GM23338 (cell line): ENCODE data around the gene GPR158. TPM values are rescaled to one million over a fixed set of nuclear protein-coding genes. Genes with fewer than 3 reads are reported as not detected.

Experiments
- ATAC-seq: fragments of 200-7000 bp; cut with Tn5 transposase; 3 replicates; pipeline ENCODE4 v1.9.1; 2020
- DNase-seq: peaks from one replicate; pipeline ENCODE4 v3.0.0-alpha.2; 2015; ENCODE audit warnings: low spot score
- H2AFZ ChIP-seq: fragments of 200-600 bp; sonication (generic); 2 replicates; pipeline ENCODE4 v1.8.0; 2016; ENCODE audit warnings: antibody characterized with exemption, mild to moderate bottlenecking, moderate library complexity
- H3F3A ChIP-seq: fragments of 200-600 bp; sonication (generic); replicated peaks from 2 replicates; pipeline ENCODE4 v1.8.0; 2017; ENCODE audit warnings: antibody characterized with exemption, mixed run types, low read depth
- H3K27ac ChIP-seq: fragments of 200-600 bp; sonication (generic); 2 replicates; pipeline ENCODE4 v1.6.1; 2016; ENCODE audit warnings: low read depth
- H3K27me3 ChIP-seq: fragments of 200-600 bp; sonication (generic); 2 replicates; pipeline ENCODE4 v1.8.0; 2016; ENCODE audit warnings: mild to moderate bottlenecking, mixed run types, moderate library complexity; ENCODE audit not compliant: insufficient read depth
- H3K36me3 ChIP-seq: fragments of 200-600 bp; sonication (generic); 2 replicates; pipeline ENCODE4 v1.8.0; 2016; ENCODE audit warnings: mild to moderate bottlenecking; ENCODE audit not compliant: insufficient read depth
- H3K4me1 ChIP-seq: fragments of 200-600 bp; sonication (generic); 2 replicates; pipeline ENCODE4 v1.8.0; 2016; ENCODE audit warnings: mild to moderate bottlenecking, moderate library complexity; ENCODE audit not compliant: insufficient read depth
- H3K4me2 ChIP-seq: fragments of 200-600 bp; sonication (generic); 2 replicates; pipeline ENCODE4 v1.7.1; 2017; ENCODE audit warnings: mixed run types
- H3K4me3 ChIP-seq: fragments of 200-600 bp; sonication (generic); 2 replicates; pipeline ENCODE4 v1.6.1; 2016; ENCODE audit warnings: mixed run types
- H3K79me2 ChIP-seq: fragments of 200-600 bp; sonication (generic); replicated peaks from 2 replicates; pipeline ENCODE4 v1.8.0; 2017; ENCODE audit warnings: mild to moderate bottlenecking; ENCODE audit not compliant: insufficient read depth
- H3K9me2 ChIP-seq: fragments of 200-600 bp; sonication (generic); 2 replicates; pipeline ENCODE4 v1.8.0; 2017; ENCODE audit not compliant: insufficient read depth
- H4K20me1 ChIP-seq: fragments of 200-600 bp; sonication (generic); replicated peaks from 2 replicates; pipeline ENCODE4 v1.8.0; 2017; ENCODE audit warnings: mild to moderate bottlenecking; ENCODE audit not compliant: insufficient read depth
- H3K27ac Mint-ChIP-seq: 2 replicates; pipeline ENCODE4 v1.8.0; 2020; ENCODE audit warnings: inconsistent platforms, mild to moderate bottlenecking, moderate library complexity, mixed read lengths
- H3K27me3 Mint-ChIP-seq: 3 replicates; pipeline ENCODE4 v1.8.0; 2022; ENCODE audit warnings: low read depth, mild to moderate bottlenecking, moderate library complexity, mixed read lengths, inconsistent platforms; ENCODE audit not compliant: insufficient read depth, poor library complexity
- H3K36me3 Mint-ChIP-seq: 3 replicates; pipeline ENCODE4 v1.8.0; 2021; ENCODE audit warnings: low read depth, mild to moderate bottlenecking, inconsistent platforms, moderate library complexity, mixed read lengths
- H3K4me1 Mint-ChIP-seq: 3 replicates; pipeline ENCODE4 v1.8.0; 2020; ENCODE audit warnings: mild to moderate bottlenecking, inconsistent platforms, mixed read lengths
- H3K4me3 Mint-ChIP-seq: 3 replicates; pipeline ENCODE4 v1.8.0; 2021; ENCODE audit warnings: moderate library complexity, mild to moderate bottlenecking, inconsistent platforms, mixed read lengths
- H3K9me3 Mint-ChIP-seq: 3 replicates; pipeline ENCODE4 v1.8.0; 2020; ENCODE audit warnings: moderate library complexity, mild to moderate bottlenecking, inconsistent platforms, mixed read lengths
- CREB1 ChIP-seq: fragments of 250-450 bp; sonication (Bioruptor Pico); IDR thresholded peaks from 2 replicates; pipeline ENCODE4 v1.5.0; 2020; ENCODE audit warnings: low read depth, mild to moderate bottlenecking, moderate library complexity
- EZH2 ChIP-seq: fragments of 200-600 bp; sonication (generic); IDR thresholded peaks from one replicate; pipeline ENCODE4 v1.8.0; 2017; ENCODE audit warnings: antibody characterized with exemption, mild to moderate bottlenecking, low read depth; ENCODE audit not compliant: unreplicated experiment
- EZH2phosphoT487 ChIP-seq: fragments of 200-600 bp; sonication (generic); IDR thresholded peaks from one replicate; pipeline ENCODE4 v1.8.1; 2018; ENCODE audit warnings: antibody characterized with exemption; ENCODE audit not compliant: unreplicated experiment
- JUNB ChIP-seq: IDR thresholded peaks from one replicate; pipeline ENCODE4 v1.6.1; 2016; ENCODE audit warnings: antibody characterized with exemption; ENCODE audit not compliant: unreplicated experiment
- NANOG ChIP-seq: IDR thresholded peaks from 2 replicates; pipeline ENCODE4 v1.6.1; 2016; ENCODE audit warnings: antibody characterized with exemption, borderline replicate concordance
- POLR2AphosphoS5 ChIP-seq: IDR thresholded peaks from 2 replicates; pipeline ENCODE4 v1.6.1; 2016; ENCODE audit warnings: antibody characterized with exemption, low read depth
- STAT1 ChIP-seq: IDR thresholded peaks from one replicate; pipeline ENCODE4 v1.6.1; 2016; ENCODE audit warnings: antibody characterized with exemption; ENCODE audit not compliant: unreplicated experiment
- ZNF114 ChIP-seq: fragments of 250-450 bp; sonication (Bioruptor Pico); IDR thresholded peaks from 2 replicates; pipeline ENCODE4 v1.5.0; 2020; ENCODE audit warnings: mild to moderate bottlenecking, moderate library complexity
- ZNF331 ChIP-seq: fragments of 250-450 bp; sonication (Bioruptor Pico); IDR thresholded peaks from 2 replicates; pipeline ENCODE4 v1.5.0; 2020; ENCODE audit warnings: low read depth, mild to moderate bottlenecking, moderate library complexity
- polyA plus RNA-seq: library from polyadenylated mRNA; unstranded; fragments of >200 nt; fragmentation: Nextera tagmentation; extraction: Ambion mirVana; gene quantifications from 2 replicates; pipeline ENCODE4 v1.2.1, GENCODE V29; 2016
- total RNA-seq: library from RNA; depleted of rRNA; stranded (reverse); fragments of >200 nt; shearing (Covaris generic); gene quantifications from 2 replicates; pipeline ENCODE4 v1.2.3, GENCODE V29; 2014
- TF ChIP-seq, protein P1 (sequence below): IDR thresholded peaks from 2 replicates; pipeline ENCODE4 v1.6.1; 2016; ENCODE audit warnings: antibody characterized with exemption
- TF ChIP-seq, protein P2 (sequence below), 2 experiments: fragments of 200-600 bp in 1 of 2; sonication (generic) in 1 of 2; conservative IDR thresholded peaks; 2 replicates each; pipeline versions ENCODE4 v1.5.1 to v1.6.1; 2016 to 2017; ENCODE audit warnings: antibody characterized with exemption in 2 of 2, low read depth in 2 of 2, mild to moderate bottlenecking in 2 of 2, moderate library complexity in 1 of 2
- TF ChIP-seq, protein P3 (sequence below): fragments of 250-450 bp; sonication (Bioruptor Pico); IDR thresholded peaks from 2 replicates; pipeline ENCODE4 v1.5.0; 2020; ENCODE audit warnings: mild to moderate bottlenecking, moderate library complexity
- TF ChIP-seq, protein P4 (sequence below): IDR thresholded peaks from one replicate; pipeline ENCODE4 v1.6.1; 2018; ENCODE audit warnings: antibody characterized with exemption; ENCODE audit not compliant: unreplicated experiment

GPR158 gene
- total and polyA plus RNA-seq, 2 experiments from 2014 or later: 0.13 to 1.5 TPM

DNA sequence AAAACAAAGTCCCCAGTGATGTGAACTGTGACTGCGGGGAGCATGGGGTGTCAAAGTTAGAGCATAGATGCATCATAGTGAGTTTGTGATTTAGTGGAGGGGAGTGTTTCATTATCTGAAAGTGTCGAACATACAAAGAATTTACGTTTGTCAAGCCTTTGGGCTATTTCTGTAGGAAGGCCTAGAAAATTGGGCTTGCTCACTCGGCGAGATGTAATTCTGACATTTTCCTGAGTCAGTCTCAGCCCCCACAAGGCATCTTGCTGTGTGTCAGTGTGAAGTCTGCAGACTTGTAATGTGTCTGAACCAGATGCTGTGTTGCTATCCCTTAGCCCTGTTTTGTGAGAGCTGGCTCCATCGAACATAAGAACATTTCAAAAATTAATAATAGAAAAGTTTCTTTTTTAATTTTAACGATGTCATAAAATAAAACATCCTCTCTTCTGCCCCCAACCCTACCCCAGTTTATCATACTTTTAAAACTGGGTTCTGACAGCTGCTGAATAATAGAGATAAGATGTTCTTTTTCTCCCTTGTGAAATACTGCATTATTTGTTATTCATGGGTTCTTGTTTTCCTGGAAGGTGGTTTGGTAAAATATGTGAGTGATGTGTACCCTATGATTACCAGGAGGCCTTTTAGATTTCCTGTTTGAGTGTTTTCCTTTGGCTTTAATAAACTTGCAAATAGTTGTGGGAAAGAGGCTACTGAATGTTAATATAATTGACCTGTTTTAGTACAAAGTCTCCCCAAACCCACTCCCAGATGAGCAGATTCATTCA, 207.4 kb downstream of the GPR158 start:
- H3K27ac Mint-ChIP-seq: no peak overlapping the region; the same call in 1 of the 2 replicates
- peaks cover 3% of the 10 kb centered on the region; the same call in 2 of the 3 replicates for H3K36me3 Mint-ChIP-seq
- peaks cover 5% of the 10 kb centered on the region; the same call in 1 of the 2 replicates for H3K4me1 ChIP-seq
- DNase-seq: no peak
- H3K9me3 Mint-ChIP-seq: peaks cover 12% of the 10 kb centered on the region; the same call in 2 of the 3 replicates
- H4K20me1 ChIP-seq: no peaks in the 10 kb centered on the region
- no peak overlapping the region for H3K27ac ChIP-seq
- peak; percentile 36; the same call in 2 of the 3 replicates for ATAC-seq
- H3K9me2 ChIP-seq: no peaks in the 10 kb centered on the region
- no peaks in the 10 kb centered on the region for H3K36me3 ChIP-seq
- H3K79me2 ChIP-seq: no peaks in the 10 kb centered on the region
- no peak overlapping the region for H2AFZ ChIP-seq
- no peak overlapping the region for H3K4me2 ChIP-seq
- no peak overlapping the region for H3K4me3 ChIP-seq
- H3K27me3 ChIP-seq: no peaks in the 10 kb centered on the region
- H3K4me3 Mint-ChIP-seq: no peak overlapping the region
- H3F3A ChIP-seq: no peaks in the 10 kb centered on the region
- TF ChIP-seq, protein P1, sequence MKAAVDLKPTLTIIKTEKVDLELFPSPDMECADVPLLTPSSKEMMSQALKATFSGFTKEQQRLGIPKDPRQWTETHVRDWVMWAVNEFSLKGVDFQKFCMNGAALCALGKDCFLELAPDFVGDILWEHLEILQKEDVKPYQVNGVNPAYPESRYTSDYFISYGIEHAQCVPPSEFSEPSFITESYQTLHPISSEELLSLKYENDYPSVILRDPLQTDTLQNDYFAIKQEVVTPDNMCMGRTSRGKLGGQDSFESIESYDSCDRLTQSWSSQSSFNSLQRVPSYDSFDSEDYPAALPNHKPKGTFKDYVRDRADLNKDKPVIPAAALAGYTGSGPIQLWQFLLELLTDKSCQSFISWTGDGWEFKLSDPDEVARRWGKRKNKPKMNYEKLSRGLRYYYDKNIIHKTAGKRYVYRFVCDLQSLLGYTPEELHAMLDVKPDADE: no peak
- TF ChIP-seq POLR2AphosphoS5: no peak
- TF ChIP-seq ZNF331: no peak
- TF ChIP-seq EZH2phosphoT487: no peak
- TF ChIP-seq CREB1 (CRISPR knock-in tag): no peak
- TF ChIP-seq NANOG: no peak
- no peak for TF ChIP-seq STAT1
- TF ChIP-seq, protein P2, sequence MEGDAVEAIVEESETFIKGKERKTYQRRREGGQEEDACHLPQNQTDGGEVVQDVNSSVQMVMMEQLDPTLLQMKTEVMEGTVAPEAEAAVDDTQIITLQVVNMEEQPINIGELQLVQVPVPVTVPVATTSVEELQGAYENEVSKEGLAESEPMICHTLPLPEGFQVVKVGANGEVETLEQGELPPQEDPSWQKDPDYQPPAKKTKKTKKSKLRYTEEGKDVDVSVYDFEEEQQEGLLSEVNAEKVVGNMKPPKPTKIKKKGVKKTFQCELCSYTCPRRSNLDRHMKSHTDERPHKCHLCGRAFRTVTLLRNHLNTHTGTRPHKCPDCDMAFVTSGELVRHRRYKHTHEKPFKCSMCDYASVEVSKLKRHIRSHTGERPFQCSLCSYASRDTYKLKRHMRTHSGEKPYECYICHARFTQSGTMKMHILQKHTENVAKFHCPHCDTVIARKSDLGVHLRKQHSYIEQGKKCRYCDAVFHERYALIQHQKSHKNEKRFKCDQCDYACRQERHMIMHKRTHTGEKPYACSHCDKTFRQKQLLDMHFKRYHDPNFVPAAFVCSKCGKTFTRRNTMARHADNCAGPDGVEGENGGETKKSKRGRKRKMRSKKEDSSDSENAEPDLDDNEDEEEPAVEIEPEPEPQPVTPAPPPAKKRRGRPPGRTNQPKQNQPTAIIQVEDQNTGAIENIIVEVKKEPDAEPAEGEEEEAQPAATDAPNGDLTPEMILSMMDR (conservative IDR thresholded peaks at IDR 0.05; ENCODE audit: low read depth in 2 of 2): no peak
- TF ChIP-seq, protein P3, sequence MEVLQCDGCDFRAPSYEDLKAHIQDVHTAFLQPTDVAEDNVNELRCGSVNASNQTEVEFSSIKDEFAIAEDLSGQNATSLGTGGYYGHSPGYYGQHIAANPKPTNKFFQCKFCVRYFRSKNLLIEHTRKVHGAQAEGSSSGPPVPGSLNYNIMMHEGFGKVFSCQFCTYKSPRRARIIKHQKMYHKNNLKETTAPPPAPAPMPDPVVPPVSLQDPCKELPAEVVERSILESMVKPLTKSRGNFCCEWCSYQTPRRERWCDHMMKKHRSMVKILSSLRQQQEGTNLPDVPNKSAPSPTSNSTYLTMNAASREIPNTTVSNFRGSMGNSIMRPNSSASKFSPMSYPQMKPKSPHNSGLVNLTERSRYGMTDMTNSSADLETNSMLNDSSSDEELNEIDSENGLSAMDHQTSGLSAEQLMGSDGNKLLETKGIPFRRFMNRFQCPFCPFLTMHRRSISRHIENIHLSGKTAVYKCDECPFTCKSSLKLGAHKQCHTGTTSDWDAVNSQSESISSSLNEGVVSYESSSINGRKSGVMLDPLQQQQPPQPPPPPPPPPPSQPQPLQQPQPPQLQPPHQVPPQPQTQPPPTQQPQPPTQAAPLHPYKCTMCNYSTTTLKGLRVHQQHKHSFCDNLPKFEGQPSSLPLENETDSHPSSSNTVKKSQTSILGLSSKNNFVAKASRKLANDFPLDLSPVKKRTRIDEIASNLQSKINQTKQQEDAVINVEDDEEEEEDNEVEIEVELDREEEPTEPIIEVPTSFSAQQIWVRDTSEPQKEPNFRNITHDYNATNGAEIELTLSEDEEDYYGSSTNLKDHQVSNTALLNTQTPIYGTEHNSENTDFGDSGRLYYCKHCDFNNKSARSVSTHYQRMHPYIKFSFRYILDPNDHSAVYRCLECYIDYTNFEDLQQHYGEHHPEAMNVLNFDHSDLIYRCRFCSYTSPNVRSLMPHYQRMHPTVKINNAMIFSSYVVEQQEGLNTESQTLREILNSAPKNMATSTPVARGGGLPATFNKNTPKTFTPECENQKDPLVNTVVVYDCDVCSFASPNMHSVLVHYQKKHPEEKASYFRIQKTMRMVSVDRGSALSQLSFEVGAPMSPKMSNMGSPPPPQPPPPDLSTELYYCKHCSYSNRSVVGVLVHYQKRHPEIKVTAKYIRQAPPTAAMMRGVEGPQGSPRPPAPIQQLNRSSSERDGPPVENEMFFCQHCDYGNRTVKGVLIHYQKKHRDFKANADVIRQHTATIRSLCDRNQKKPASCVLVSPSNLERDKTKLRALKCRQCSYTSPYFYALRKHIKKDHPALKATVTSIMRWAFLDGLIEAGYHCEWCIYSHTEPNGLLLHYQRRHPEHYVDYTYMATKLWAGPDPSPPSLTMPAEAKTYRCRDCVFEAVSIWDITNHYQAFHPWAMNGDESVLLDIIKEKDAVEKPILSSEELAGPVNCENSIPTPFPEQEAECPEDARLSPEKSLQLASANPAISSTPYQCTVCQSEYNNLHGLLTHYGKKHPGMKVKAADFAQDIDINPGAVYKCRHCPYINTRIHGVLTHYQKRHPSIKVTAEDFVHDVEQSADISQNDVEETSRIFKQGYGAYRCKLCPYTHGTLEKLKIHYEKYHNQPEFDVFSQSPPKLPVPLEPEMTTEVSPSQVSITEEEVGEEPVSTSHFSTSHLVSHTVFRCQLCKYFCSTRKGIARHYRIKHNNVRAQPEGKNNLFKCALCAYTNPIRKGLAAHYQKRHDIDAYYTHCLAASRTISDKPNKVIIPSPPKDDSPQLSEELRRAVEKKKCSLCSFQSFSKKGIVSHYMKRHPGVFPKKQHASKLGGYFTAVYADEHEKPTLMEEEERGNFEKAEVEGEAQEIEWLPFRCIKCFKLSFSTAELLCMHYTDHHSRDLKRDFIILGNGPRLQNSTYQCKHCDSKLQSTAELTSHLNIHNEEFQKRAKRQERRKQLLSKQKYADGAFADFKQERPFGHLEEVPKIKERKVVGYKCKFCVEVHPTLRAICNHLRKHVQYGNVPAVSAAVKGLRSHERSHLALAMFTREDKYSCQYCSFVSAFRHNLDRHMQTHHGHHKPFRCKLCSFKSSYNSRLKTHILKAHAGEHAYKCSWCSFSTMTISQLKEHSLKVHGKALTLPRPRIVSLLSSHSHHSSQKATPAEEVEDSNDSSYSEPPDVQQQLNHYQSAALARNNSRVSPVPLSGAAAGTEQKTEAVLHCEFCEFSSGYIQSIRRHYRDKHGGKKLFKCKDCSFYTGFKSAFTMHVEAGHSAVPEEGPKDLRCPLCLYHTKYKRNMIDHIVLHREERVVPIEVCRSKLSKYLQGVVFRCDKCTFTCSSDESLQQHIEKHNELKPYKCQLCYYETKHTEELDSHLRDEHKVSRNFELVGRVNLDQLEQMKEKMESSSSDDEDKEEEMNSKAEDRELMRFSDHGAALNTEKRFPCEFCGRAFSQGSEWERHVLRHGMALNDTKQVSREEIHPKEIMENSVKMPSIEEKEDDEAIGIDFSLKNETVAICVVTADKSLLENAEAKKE (CRISPR knock-in tag): no peak
- TF ChIP-seq EZH2: no peak
- TF ChIP-seq, protein P4, sequence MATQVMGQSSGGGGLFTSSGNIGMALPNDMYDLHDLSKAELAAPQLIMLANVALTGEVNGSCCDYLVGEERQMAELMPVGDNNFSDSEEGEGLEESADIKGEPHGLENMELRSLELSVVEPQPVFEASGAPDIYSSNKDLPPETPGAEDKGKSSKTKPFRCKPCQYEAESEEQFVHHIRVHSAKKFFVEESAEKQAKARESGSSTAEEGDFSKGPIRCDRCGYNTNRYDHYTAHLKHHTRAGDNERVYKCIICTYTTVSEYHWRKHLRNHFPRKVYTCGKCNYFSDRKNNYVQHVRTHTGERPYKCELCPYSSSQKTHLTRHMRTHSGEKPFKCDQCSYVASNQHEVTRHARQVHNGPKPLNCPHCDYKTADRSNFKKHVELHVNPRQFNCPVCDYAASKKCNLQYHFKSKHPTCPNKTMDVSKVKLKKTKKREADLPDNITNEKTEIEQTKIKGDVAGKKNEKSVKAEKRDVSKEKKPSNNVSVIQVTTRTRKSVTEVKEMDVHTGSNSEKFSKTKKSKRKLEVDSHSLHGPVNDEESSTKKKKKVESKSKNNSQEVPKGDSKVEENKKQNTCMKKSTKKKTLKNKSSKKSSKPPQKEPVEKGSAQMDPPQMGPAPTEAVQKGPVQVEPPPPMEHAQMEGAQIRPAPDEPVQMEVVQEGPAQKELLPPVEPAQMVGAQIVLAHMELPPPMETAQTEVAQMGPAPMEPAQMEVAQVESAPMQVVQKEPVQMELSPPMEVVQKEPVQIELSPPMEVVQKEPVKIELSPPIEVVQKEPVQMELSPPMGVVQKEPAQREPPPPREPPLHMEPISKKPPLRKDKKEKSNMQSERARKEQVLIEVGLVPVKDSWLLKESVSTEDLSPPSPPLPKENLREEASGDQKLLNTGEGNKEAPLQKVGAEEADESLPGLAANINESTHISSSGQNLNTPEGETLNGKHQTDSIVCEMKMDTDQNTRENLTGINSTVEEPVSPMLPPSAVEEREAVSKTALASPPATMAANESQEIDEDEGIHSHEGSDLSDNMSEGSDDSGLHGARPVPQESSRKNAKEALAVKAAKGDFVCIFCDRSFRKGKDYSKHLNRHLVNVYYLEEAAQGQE: no peak
- TF ChIP-seq JUNB: no peak
- no peak for TF ChIP-seq ZNF114
- peaks cover 15% of the 10 kb centered on the region; the same call in 2 of the 3 replicates for H3K4me1 Mint-ChIP-seq
- H3K27me3 Mint-ChIP-seq: peaks cover 2% of the 10 kb centered on the region
